ENCODE measurements around the gene KRT34. TPM values are rescaled to one million over a fixed set of nuclear protein-coding genes. Genes with fewer than 3 reads are reported as not detected.
"Not testable (repeated sequence)": the region's sequence is repeated elsewhere in the genome, so short reads cannot be mapped to it uniquely, and the experiment has no call there.

The KRT34 gene
- total RNA-seq, 2 experiments from 2014 or later = not detected

DNA sequence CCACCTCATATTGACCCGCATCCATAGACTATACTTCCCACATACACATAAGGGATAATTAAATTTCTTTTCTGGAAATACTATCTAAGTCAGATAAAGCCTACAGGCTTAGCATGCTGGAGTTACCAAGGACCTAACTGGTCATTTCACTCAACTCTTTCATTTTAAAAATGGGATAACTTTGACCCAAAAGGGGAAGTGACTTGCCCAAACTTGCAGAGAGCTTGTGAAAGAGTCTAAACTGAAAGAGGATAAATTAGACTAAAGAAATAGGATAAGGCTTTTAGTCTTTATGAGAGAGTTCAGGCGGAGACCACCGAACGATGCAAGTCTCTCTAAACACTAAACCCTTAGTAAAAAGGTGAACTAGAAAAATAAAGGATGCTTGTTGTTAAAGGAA, 27.6 kb downstream of the KRT34 start:
- Histone ChIP-seq H3K27ac (ENCODE audit: low read depth in 1 of 2, low read length in 2 of 2) (no peak overlapping the region), H3K27me3 (ENCODE audit: control insufficient read depth in 1 of 2, insufficient read depth in 2 of 2, low read length in 2 of 2) (no peaks in the 10 kb centered on the region), H3K36me3 (ENCODE audit: insufficient read depth, low read length) (no peaks in the 10 kb centered on the region), H3K4me3 (ENCODE audit: low read length) (no peak overlapping the region), H3K9me3 (ENCODE audit: control insufficient read depth in 1 of 2, insufficient read depth in 1 of 2, low read length in 2 of 2) (peaks cover 0 to 5% of the 10 kb centered on the region in 2 experiments), H3K4me1 (ENCODE audit: insufficient read depth, low read length) (peaks cover 11% of the 10 kb centered on the region)
- TF ChIP-seq, protein P1, sequence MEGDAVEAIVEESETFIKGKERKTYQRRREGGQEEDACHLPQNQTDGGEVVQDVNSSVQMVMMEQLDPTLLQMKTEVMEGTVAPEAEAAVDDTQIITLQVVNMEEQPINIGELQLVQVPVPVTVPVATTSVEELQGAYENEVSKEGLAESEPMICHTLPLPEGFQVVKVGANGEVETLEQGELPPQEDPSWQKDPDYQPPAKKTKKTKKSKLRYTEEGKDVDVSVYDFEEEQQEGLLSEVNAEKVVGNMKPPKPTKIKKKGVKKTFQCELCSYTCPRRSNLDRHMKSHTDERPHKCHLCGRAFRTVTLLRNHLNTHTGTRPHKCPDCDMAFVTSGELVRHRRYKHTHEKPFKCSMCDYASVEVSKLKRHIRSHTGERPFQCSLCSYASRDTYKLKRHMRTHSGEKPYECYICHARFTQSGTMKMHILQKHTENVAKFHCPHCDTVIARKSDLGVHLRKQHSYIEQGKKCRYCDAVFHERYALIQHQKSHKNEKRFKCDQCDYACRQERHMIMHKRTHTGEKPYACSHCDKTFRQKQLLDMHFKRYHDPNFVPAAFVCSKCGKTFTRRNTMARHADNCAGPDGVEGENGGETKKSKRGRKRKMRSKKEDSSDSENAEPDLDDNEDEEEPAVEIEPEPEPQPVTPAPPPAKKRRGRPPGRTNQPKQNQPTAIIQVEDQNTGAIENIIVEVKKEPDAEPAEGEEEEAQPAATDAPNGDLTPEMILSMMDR (IDR thresholded peaks at IDR 0.05) = no peak
- POLR2A ChIA-PET = no interaction called here
- no peak for DNase-seq
- peaks cover 6% of the 10 kb centered on the region for H3K4me1 Mint-ChIP-seq (ENCODE audit: low read depth)
- H3K9me3 Mint-ChIP-seq = peaks cover 2% of the 10 kb centered on the region
- no peaks in the 10 kb centered on the region for H3K27me3 Mint-ChIP-seq
- intact Hi-C loops (cut with DNase I, micrococcal nuclease) = no loop called here
- CTCF ChIA-PET = interaction anchor here (0.7 kb wide), 1 partner anchor 18 kb away, joined by 3 read pairs; no protein-coding TSS in a partner anchor
- no peak overlapping the region for H3K27ac Mint-ChIP-seq
- H3K36me3 Mint-ChIP-seq (ENCODE audit: low read depth) = no peaks in the 10 kb centered on the region
- no peak overlapping the region for H3K4me3 Mint-ChIP-seq
- ATAC-seq (ENCODE audit: poor library complexity) = no peak

DNA sequence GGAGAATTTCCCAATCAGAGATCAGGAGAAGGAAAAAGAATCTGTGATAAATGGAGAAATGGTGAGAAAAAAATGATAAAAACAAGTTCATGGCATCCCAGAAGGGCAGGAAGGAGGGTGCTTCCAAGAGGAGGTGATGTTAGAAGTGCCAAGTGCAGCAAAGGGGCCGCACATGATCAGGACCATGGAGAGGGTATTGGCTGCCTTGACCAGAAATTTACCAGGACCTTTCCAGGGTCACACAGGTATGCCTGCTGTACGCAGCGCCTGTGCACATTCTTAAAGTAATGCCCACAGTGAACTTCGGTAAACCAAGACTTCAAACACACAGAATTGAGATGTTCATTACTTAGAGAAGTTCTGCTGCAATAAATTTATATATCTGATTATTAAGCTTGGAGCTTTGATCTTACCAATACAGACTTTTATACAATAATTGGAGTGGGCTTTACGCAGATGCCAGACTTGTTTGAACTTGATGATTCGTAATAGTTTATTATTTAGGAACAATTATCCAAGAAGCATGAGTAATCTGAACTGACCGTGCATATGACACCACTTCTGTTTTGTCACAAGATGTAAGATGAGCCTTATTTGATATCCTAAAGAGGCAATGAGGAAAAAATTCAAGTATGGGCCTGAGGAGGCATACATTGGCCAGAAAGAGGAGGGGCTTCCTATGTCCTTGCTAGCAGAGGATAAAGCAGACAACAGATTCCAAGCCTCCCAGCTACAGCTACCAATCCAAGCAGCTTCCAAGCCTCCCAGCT, 29.3 kb downstream of the KRT34 start:
- no peaks in the 10 kb centered on the region for H3K27me3 Mint-ChIP-seq
- peaks cover 11% of the 10 kb centered on the region for H3K4me1 ChIP-seq (ENCODE audit: insufficient read depth, low read length)
- H3K36me3 Mint-ChIP-seq (ENCODE audit: low read depth) = no peaks in the 10 kb centered on the region
- H3K4me3 Mint-ChIP-seq = no peak overlapping the region
- no peak overlapping the region for H3K4me3 ChIP-seq (ENCODE audit: low read length)
- peaks cover 2% of the 10 kb centered on the region for H3K9me3 Mint-ChIP-seq
- peaks cover 0 to 5% of the 10 kb centered on the region in 2 experiments for H3K9me3 ChIP-seq (ENCODE audit: control insufficient read depth in 1 of 2, insufficient read depth in 1 of 2, low read length in 2 of 2)
- peaks cover 8% of the 10 kb centered on the region for H3K4me1 Mint-ChIP-seq (ENCODE audit: low read depth)
- DNase-seq (no peak), ATAC-seq (ENCODE audit: poor library complexity) (no peak)
- intact Hi-C loops (cut with DNase I, micrococcal nuclease) = no loop called here
- H3K36me3 ChIP-seq (ENCODE audit: insufficient read depth, low read length) = no peaks in the 10 kb centered on the region
- TF ChIP-seq, protein P1 (IDR thresholded peaks at IDR 0.05) = no peak
- H3K27ac ChIP-seq (ENCODE audit: low read depth in 1 of 2, low read length in 2 of 2) = no peak overlapping the region
- ChIA-PET POLR2A (no interaction called here), CTCF (interaction anchor here (1.2 kb wide), 1 partner anchor 30 kb away, joined by 4 read pairs; no protein-coding TSS in a partner anchor)
- H3K27ac Mint-ChIP-seq = no peak overlapping the region
- no peaks in the 10 kb centered on the region for H3K27me3 ChIP-seq (ENCODE audit: control insufficient read depth in 1 of 2, insufficient read depth in 2 of 2, low read length in 2 of 2)

DNA sequence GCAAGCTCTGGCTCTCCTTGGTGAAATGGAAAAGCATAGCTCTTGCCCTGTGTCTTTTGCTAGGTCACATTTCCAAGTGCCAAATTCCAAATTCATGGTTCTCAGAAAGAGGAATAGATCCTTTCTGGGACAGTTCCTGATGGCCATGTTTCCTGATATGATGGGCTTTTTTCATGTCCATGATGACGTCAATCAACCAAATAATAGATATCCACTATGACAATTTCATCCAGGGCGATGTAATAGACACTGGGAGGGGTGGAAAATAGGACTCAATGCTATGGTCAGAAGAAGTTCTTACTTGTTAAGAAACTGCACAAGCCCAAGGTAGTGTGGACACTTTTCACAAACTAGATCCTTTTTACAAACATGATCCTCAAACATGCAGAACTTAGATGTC, 30.9 kb downstream of the KRT34 start:
- Mint-ChIP-seq H3K9me3 (no peaks in the 10 kb centered on the region), H3K4me1 (ENCODE audit: low read depth) (peaks cover 13% of the 10 kb centered on the region), H3K4me3 (no peak overlapping the region), H3K27ac (no peak overlapping the region), H3K27me3 (no peaks in the 10 kb centered on the region), H3K36me3 (ENCODE audit: low read depth) (no peaks in the 10 kb centered on the region)
- Histone ChIP-seq H3K4me1 (ENCODE audit: insufficient read depth, low read length) (peaks cover 11% of the 10 kb centered on the region), H3K36me3 (ENCODE audit: insufficient read depth, low read length) (no peaks in the 10 kb centered on the region), H3K9me3 (ENCODE audit: control insufficient read depth in 1 of 2, insufficient read depth in 1 of 2, low read length in 2 of 2) (peaks cover 0 to under 1% of the 10 kb centered on the region in 2 experiments), H3K27me3 (ENCODE audit: control insufficient read depth in 1 of 2, insufficient read depth in 2 of 2, low read length in 2 of 2) (no peaks in the 10 kb centered on the region), H3K27ac (ENCODE audit: low read depth in 1 of 2, low read length in 2 of 2) (no peak overlapping the region), H3K4me3 (ENCODE audit: low read length) (no peak overlapping the region)
- TF ChIP-seq, protein P1 (IDR thresholded peaks at IDR 0.05) = no peak
- CTCF ChIA-PET = no interaction called here
- intact Hi-C loops (cut with DNase I, micrococcal nuclease) = no loop called here
- DNase-seq = no peak
- no peak for ATAC-seq (ENCODE audit: poor library complexity)
- POLR2A ChIA-PET = interaction anchor here (1.5 kb wide), 1 partner anchor 10 kb away, joined by 4 read pairs; no protein-coding TSS in a partner anchor

DNA sequence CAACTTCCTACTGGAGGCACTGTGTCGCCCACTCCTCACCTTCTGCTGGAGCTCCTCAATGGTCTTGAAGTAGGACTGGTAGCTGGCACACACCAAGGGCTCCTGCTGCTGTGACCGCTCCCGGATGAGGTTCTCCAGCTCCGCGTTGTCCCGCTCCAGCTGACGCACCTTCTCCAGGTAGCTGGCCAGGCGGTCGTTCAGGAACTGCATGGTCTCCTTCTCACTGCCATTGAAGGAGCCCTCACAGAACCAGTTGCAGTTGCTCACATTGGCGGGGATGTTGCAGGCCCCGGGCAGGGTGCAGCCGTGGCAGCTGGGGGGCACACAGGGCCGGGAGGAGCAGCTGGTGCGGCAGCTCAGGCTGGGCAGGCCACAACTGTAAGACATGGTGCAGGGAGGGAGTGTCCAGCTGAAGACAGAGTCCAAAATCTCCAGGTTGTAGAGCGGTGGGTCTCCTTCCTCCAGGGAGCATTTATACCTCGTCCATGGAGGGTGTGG, 31.7 kb downstream of the KRT34 start, which contains the start of gene KRT33A:
KRT33A (minus strand) TSS at position 448 of the 498 bp plus-strand sequence; CDS start at position 387, 61 bp downstream.
- ChIA-PET POLR2A (interaction anchor here (1.5 kb wide), 1 partner anchor 9 kb away, joined by 4 read pairs; no protein-coding TSS in a partner anchor), CTCF (interaction anchor here (1.0 kb wide), 1 partner anchor 199 kb away, joined by 3 read pairs; no protein-coding TSS in a partner anchor)
- H3K36me3 ChIP-seq (ENCODE audit: insufficient read depth, low read length); H3K36me3 Mint-ChIP-seq (ENCODE audit: low read depth); DNase-seq; H3K9me3 Mint-ChIP-seq; H3K4me3 Mint-ChIP-seq; H3K9me3 ChIP-seq (ENCODE audit: control insufficient read depth in 1 of 2, insufficient read depth in 1 of 2, low read length in 2 of 2); ATAC-seq (ENCODE audit: poor library complexity); intact Hi-C loops (cut with DNase I, micrococcal nuclease); H3K27me3 ChIP-seq (ENCODE audit: control insufficient read depth in 1 of 2, insufficient read depth in 2 of 2, low read length in 2 of 2); H3K27me3 Mint-ChIP-seq; H3K27ac Mint-ChIP-seq; H3K4me3 ChIP-seq (ENCODE audit: low read length); H3K27ac ChIP-seq (ENCODE audit: low read depth in 1 of 2, low read length in 2 of 2): not testable (repeated sequence)
- peaks cover 13% of the 10 kb centered on the region for H3K4me1 Mint-ChIP-seq (ENCODE audit: low read depth)
- H3K4me1 ChIP-seq (ENCODE audit: insufficient read depth, low read length) = peaks cover 11% of the 10 kb centered on the region

Data from CD4-positive, alpha-beta T cell (primary cell).